ENCODE measurements around the gene PEX13.

- TF ChIP-seq, protein P1, sequence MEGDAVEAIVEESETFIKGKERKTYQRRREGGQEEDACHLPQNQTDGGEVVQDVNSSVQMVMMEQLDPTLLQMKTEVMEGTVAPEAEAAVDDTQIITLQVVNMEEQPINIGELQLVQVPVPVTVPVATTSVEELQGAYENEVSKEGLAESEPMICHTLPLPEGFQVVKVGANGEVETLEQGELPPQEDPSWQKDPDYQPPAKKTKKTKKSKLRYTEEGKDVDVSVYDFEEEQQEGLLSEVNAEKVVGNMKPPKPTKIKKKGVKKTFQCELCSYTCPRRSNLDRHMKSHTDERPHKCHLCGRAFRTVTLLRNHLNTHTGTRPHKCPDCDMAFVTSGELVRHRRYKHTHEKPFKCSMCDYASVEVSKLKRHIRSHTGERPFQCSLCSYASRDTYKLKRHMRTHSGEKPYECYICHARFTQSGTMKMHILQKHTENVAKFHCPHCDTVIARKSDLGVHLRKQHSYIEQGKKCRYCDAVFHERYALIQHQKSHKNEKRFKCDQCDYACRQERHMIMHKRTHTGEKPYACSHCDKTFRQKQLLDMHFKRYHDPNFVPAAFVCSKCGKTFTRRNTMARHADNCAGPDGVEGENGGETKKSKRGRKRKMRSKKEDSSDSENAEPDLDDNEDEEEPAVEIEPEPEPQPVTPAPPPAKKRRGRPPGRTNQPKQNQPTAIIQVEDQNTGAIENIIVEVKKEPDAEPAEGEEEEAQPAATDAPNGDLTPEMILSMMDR (IDR thresholded peaks at IDR 0.05; ENCODE audit: insufficient read depth, low read depth, low read length) = no peak
- no peak for TF ChIP-seq EZH2 (IDR thresholded peaks at IDR 0.05; ENCODE audit: insufficient read depth, low read length)
Observed at GRCh38 chr2:60992985-60993392, 24.5 kb upstream of the PEX13 start.
